ENCODE data around the gene SRBD1. TPM values are rescaled to one million over a fixed set of nuclear protein-coding genes. Genes with fewer than 3 reads are reported as not detected.

The SRBD1 gene
- total and polyA plus RNA-seq, 2 experiments from 2014 or later, result 27.4 to 46.3 TPM

GRCh38 chr2:45540942-45541341 lies 70.1 kb downstream of the SRBD1 start (continued):
- TF ChIP-seq ZNF462 (CRISPR knock-in tag; IDR thresholded peaks at IDR 0.05), result no peak
- TF ChIP-seq NANOG (IDR thresholded peaks at IDR 0.05; ENCODE audit: borderline replicate concordance), result no peak
- no peak for TF ChIP-seq CTCF (conservative IDR thresholded peaks at IDR 0.05; ENCODE audit: low read depth in 2 of 2)
- TF ChIP-seq EZH2phosphoT487 (IDR thresholded peaks at IDR 0.05; ENCODE audit: unreplicated experiment), result no peak
- no peak for TF ChIP-seq ETS1 (IDR thresholded peaks at IDR 0.05)

- Histone ChIP-seq H3K4me1 (ENCODE audit: insufficient read depth) (no peaks in the 10 kb centered on the region), H3K27me3 (ENCODE audit: insufficient read depth) (no peaks in the 10 kb centered on the region), H3K9me2 (ENCODE audit: insufficient read depth) (no peaks in the 10 kb centered on the region), H4K20me1 (replicated peaks; ENCODE audit: insufficient read depth) (no peaks in the 10 kb centered on the region), H3K27ac (ENCODE audit: low read depth) (no peak overlapping the region), H3K79me2 (replicated peaks; ENCODE audit: insufficient read depth) (no peaks in the 10 kb centered on the region), H3K36me3 (ENCODE audit: insufficient read depth) (no peaks in the 10 kb centered on the region), H3K4me2 (no peak overlapping the region), H2AFZ (no peak overlapping the region), H3K4me3 (no peak overlapping the region), H3F3A (replicated peaks; ENCODE audit: low read depth) (no peaks in the 10 kb centered on the region)
- no peak for DNase-seq (ENCODE audit: low spot score)
- Mint-ChIP-seq H3K27me3 (ENCODE audit: insufficient read depth, low read depth, poor library complexity) (no peaks in the 10 kb centered on the region), H3K4me1 (no peaks in the 10 kb centered on the region), H3K9me3 (no peaks in the 10 kb centered on the region), H3K4me3 (no peak overlapping the region), H3K27ac (no peak overlapping the region), H3K36me3 (ENCODE audit: low read depth) (no peaks in the 10 kb centered on the region)
- no peak for ATAC-seq
- TF ChIP-seq REST (IDR thresholded peaks at IDR 0.05; ENCODE audit: unreplicated experiment), result no peak
- TF ChIP-seq ETS1 (IDR thresholded peaks at IDR 0.05), result no peak
- TF ChIP-seq ZNF331 (CRISPR knock-in tag; IDR thresholded peaks at IDR 0.05; ENCODE audit: low read depth), result no peak
- TF ChIP-seq STAT1 (IDR thresholded peaks at IDR 0.05; ENCODE audit: unreplicated experiment), result no peak
- no peak for TF ChIP-seq JUNB (IDR thresholded peaks at IDR 0.05; ENCODE audit: unreplicated experiment)
- TF ChIP-seq CREB1 (CRISPR knock-in tag; IDR thresholded peaks at IDR 0.05; ENCODE audit: low read depth), result no peak
These were observed 77.3 kb downstream of the SRBD1 start for GRCh38 chr2:45533771-45534170.
